ENCODE results near the gene DHRS7B. TPM values are rescaled to one million over a fixed set of nuclear protein-coding genes. Genes with fewer than 3 reads are reported as not detected.

The DHRS7B gene

DNA sequence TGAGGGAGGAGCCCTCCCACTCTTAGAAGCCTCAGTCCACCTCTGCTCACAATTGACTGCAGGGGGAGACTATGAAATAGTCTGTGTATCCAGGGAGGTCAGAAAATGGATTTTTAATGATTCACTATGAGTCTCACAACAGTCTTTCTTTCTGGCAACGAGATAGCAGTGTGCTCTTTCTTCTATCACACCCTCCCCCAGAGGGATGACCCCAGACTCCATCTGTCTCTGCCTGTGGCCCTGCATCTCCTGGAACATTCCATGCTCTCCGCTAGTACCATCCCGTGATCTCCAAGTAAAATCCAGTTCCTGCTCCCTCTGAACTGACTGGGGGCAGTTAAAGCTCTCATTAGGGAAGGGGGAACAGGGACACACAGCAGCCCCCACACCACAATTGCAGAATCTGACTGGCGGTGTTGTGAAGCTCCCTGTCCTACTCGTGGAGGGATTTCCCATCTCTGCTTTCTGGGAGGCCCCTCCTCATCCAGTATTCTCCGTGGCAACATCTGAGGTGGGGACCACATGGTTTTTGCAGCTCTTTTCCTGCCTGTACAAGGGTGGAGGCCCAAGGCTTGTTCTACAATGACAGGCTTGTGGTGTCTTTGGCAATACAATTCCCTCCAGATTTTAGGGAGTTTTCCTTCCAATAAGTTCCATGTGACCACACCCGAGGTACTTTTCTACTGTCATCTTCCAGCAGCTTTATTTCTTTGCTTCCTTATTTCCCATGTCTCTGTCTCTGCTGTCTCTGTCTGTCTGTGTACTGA is 107.0 kb downstream of the DHRS7B start:
- Histone ChIP-seq H3K4me2 (ENCODE audit: low read length) (no peak overlapping the region), H3K79me1 (ENCODE audit: low read length) (no peaks in the 10 kb centered on the region), H3K36me3 (ENCODE audit: control insufficient read depth, insufficient read depth, low read length) (no peaks in the 10 kb centered on the region), H2BK15ac (replicated peaks; ENCODE audit: low read depth) (no peak overlapping the region), H3K4ac (ENCODE audit: low read depth, low read length) (no peak overlapping the region), H3K23ac (ENCODE audit: low read length) (no peak overlapping the region), H3K27ac (ENCODE audit: low read depth, low read length) (no peak overlapping the region), H4K5ac (ENCODE audit: low read length) (no peak overlapping the region), H3K56ac (ENCODE audit: low read length) (no peak overlapping the region), H3K4me1 (ENCODE audit: control insufficient read depth, low read depth, low read length) (no peaks in the 10 kb centered on the region), H3K79me2 (ENCODE audit: control insufficient read depth, insufficient read depth, low read length) (no peaks in the 10 kb centered on the region), H3K18ac (ENCODE audit: low read length) (no peak overlapping the region), H3K27me3 (ENCODE audit: insufficient read depth, low read length, poor library complexity) (no peaks in the 10 kb centered on the region), H3K9ac (ENCODE audit: low read length) (no peak overlapping the region), H4K8ac (ENCODE audit: low read depth, low read length) (no peak overlapping the region), H3K4me3 (ENCODE audit: low read length) (no peak overlapping the region), H2BK120ac (ENCODE audit: low read depth, low read length) (no peak overlapping the region), H2BK5ac (ENCODE audit: low read length) (no peak overlapping the region), H2AK5ac (ENCODE audit: low read length) (no peak overlapping the region)
- no peak for DNase-seq
- WGBS (ENCODE audit: extremely low coverage, insufficient coverage, low lambda C conversion rate): no CpG with 5 or more reads among the region's 7 CpGs

DNA sequence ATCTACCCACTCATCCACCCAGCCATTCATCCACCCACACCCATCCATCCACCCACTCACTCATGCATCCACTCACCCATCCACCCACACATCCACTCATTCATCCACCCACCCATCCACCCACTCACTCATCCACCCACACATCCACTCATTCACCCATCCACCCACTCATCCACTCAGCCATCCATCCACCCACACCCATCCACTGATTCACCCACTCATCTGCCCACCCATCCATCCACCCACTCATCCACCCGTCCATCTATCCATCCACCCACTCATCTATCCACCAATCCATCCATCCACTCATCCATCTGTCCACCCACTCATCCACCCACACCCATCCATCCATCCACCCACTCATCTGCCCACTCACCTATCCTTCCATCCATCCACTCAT is 109.2 kb downstream of the DHRS7B start:
- Histone ChIP-seq H3K56ac (ENCODE audit: low read length) (no peak overlapping the region), H3K4me2 (ENCODE audit: low read length) (no peak overlapping the region), H4K5ac (ENCODE audit: low read length) (no peak overlapping the region), H3K4me1 (ENCODE audit: control insufficient read depth, low read depth, low read length) (no peaks in the 10 kb centered on the region), H3K27ac (ENCODE audit: low read depth, low read length) (no peak overlapping the region), H3K18ac (ENCODE audit: low read length) (no peak overlapping the region), H4K8ac (ENCODE audit: low read depth, low read length) (no peak overlapping the region), H3K27me3 (ENCODE audit: insufficient read depth, low read length, poor library complexity) (no peaks in the 10 kb centered on the region), H2BK5ac (ENCODE audit: low read length) (no peak overlapping the region), H2AK5ac (ENCODE audit: low read length) (no peak overlapping the region), H3K4ac (ENCODE audit: low read depth, low read length) (no peak overlapping the region), H3K36me3 (ENCODE audit: control insufficient read depth, insufficient read depth, low read length) (no peaks in the 10 kb centered on the region), H3K23ac (ENCODE audit: low read length) (no peak overlapping the region), H3K79me2 (ENCODE audit: control insufficient read depth, insufficient read depth, low read length) (no peaks in the 10 kb centered on the region), H3K9ac (ENCODE audit: low read length) (no peak overlapping the region), H3K4me3 (ENCODE audit: low read length) (no peak overlapping the region), H2BK120ac (ENCODE audit: low read depth, low read length) (no peak overlapping the region), H2BK15ac (replicated peaks; ENCODE audit: low read depth) (no peak overlapping the region), H3K79me1 (ENCODE audit: low read length) (no peaks in the 10 kb centered on the region)
- WGBS (ENCODE audit: extremely low coverage, insufficient coverage, low lambda C conversion rate): no CpG with 5 or more reads among the region's 1 CpG
- DNase-seq: no peak

DNA sequence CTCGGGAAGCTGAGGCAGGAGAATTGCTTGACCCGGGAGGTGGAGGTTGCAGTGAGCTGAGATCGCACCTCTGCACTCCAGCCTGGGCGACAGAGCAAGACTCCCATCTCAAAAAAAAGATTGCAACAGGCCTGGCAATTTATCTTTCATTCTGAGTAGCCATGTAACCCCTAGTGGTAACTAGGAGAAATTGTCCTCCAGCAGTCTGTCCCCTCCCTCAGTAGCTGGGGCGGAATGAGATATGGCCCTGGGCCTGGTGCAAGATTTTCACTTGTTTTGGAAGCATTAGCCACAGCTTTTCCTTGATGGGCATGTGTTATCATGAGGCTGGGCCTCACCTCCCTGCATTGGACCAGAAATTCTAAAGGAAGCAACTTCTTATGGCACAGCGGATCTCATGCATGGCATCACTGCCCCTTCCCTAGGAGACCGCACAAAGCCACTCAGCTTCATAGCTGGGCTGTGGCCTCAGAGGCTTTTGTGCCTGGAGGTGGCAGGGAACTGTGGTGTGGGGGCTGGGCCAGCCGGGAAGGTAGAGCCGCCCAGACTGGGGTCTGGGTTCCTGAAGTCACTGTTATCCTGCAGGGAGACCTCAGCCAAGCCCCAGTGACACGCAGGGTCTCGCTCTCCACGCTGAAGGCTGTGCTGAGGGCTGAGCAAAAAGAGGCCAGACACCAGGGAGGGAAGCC is 113.1 kb downstream of the DHRS7B start:
- Histone ChIP-seq H3K23ac (ENCODE audit: low read length) (no peak overlapping the region), H3K4me3 (ENCODE audit: low read length) (no peak overlapping the region), H3K79me2 (ENCODE audit: control insufficient read depth, insufficient read depth, low read length) (no peaks in the 10 kb centered on the region), H3K9ac (ENCODE audit: low read length) (no peak overlapping the region), H4K8ac (ENCODE audit: low read depth, low read length) (no peak overlapping the region), H3K36me3 (ENCODE audit: control insufficient read depth, insufficient read depth, low read length) (no peaks in the 10 kb centered on the region), H3K4ac (ENCODE audit: low read depth, low read length) (no peak overlapping the region), H2AK5ac (ENCODE audit: low read length) (no peak overlapping the region), H2BK5ac (ENCODE audit: low read length) (no peak overlapping the region), H2BK15ac (replicated peaks; ENCODE audit: low read depth) (no peak overlapping the region), H3K79me1 (ENCODE audit: low read length) (no peaks in the 10 kb centered on the region), H3K27me3 (ENCODE audit: insufficient read depth, low read length, poor library complexity) (no peaks in the 10 kb centered on the region), H3K4me2 (ENCODE audit: low read length) (no peak overlapping the region), H4K5ac (ENCODE audit: low read length) (no peak overlapping the region), H3K56ac (ENCODE audit: low read length) (peak overlapping the region; percentile 28), H2BK120ac (ENCODE audit: low read depth, low read length) (no peak overlapping the region), H3K18ac (ENCODE audit: low read length) (no peak overlapping the region), H3K27ac (ENCODE audit: low read depth, low read length) (peak overlapping the region; percentile 30), H3K4me1 (ENCODE audit: control insufficient read depth, low read depth, low read length) (no peaks in the 10 kb centered on the region)
- peak; percentile 72 for DNase-seq
- WGBS (ENCODE audit: extremely low coverage, insufficient coverage, low lambda C conversion rate): no CpG with 5 or more reads among the region's 12 CpGs

DNA sequence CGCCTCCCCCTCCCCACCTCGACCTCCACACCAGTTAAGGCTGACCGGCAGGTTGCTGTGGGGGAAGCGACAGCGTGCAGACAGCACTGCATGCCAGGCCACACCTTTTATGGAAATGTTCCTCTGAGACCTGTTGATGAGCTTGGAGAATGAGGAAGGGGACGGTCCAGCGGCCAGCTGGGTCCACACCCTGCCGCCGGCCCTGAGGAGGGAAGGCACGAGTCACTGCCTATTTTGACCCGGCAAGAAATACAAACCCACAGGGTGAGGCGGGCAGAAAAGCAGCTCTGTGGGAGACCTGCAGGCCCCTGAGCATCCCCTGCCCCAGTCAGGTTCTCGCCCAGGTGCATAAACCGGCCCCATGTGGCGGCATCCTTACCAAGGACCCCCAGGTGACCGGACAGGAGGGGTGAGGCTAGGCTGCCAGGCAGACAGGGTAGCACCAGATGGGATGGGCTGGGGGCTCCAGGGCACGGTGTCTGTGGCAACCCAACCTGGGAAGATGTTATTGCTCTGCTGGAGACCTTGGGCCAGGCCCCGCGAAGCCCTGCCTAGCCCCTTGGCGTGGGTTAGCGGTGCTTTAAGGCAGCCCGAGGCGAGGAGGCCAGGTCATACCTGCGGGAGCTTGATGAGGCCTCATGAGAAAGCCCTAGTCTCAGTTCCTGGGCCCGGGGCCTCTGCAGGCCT is 113.7 kb downstream of the DHRS7B start:
- no peaks in the 10 kb centered on the region for H3K79me2 ChIP-seq (ENCODE audit: control insufficient read depth, insufficient read depth, low read length)
- H4K8ac ChIP-seq (ENCODE audit: low read depth, low read length): no peak overlapping the region
- no peaks in the 10 kb centered on the region for H3K27me3 ChIP-seq (ENCODE audit: insufficient read depth, low read length, poor library complexity)
- H3K23ac ChIP-seq (ENCODE audit: low read length): no peak overlapping the region
- H3K27ac ChIP-seq (ENCODE audit: low read depth, low read length): no peak overlapping the region
- no peak overlapping the region for H2BK5ac ChIP-seq (ENCODE audit: low read length)
- H3K56ac ChIP-seq (ENCODE audit: low read length): peak overlapping the region; percentile 28
- no peak overlapping the region for H3K9ac ChIP-seq (ENCODE audit: low read length)
- no peak overlapping the region for H3K18ac ChIP-seq (ENCODE audit: low read length)
- WGBS (ENCODE audit: extremely low coverage, insufficient coverage, low lambda C conversion rate): no CpG with 5 or more reads among the region's 25 CpGs
- no peak overlapping the region for H2AK5ac ChIP-seq (ENCODE audit: low read length)
- H2BK120ac ChIP-seq (ENCODE audit: low read depth, low read length): no peak overlapping the region
- H4K5ac ChIP-seq (ENCODE audit: low read length): no peak overlapping the region
- peak; percentile 58 for DNase-seq
- H3K4me1 ChIP-seq (ENCODE audit: control insufficient read depth, low read depth, low read length): no peaks in the 10 kb centered on the region
- H3K79me1 ChIP-seq (ENCODE audit: low read length): no peaks in the 10 kb centered on the region
- H3K36me3 ChIP-seq (ENCODE audit: control insufficient read depth, insufficient read depth, low read length): no peaks in the 10 kb centered on the region
- H3K4me3 ChIP-seq (ENCODE audit: low read length): no peak overlapping the region
- H2BK15ac ChIP-seq (replicated peaks; ENCODE audit: low read depth): no peak overlapping the region
- no peak overlapping the region for H3K4ac ChIP-seq (ENCODE audit: low read depth, low read length)
- H3K4me2 ChIP-seq (ENCODE audit: low read length): no peak overlapping the region

Small RNA genes within 50 kb of the gene (small RNA-seq; reads per million reads assigned to genes)
- gene RN7SL426P (ENCODE audit: insufficient read depth): not detected
